Measurements from ENCODE around the gene FGGY.

The FGGY gene

GRCh38 chr1:59355361-59355760 lies 58.5 kb downstream of the FGGY start:
- DNase-seq, result no peak

DNA sequence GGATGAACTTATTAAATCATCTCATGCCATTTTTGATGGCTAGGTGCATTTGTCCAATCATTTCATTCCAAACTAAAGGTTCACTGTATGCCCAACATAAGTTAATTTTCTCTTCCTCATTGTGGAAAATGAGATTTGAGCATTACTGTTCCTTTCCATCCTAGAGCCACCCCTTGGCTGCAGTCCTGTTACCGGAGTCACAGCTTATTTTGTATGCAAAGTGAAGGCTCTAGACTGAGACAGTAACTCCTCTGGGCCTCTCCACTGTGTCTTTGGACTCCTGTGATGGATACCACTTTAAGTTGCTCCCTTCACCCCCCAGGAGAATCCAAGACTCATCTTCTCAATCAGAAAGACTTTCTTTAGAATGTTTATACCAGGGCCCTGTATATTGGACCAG lies 59.7 kb downstream of the FGGY start:
- no peak for DNase-seq

DNA sequence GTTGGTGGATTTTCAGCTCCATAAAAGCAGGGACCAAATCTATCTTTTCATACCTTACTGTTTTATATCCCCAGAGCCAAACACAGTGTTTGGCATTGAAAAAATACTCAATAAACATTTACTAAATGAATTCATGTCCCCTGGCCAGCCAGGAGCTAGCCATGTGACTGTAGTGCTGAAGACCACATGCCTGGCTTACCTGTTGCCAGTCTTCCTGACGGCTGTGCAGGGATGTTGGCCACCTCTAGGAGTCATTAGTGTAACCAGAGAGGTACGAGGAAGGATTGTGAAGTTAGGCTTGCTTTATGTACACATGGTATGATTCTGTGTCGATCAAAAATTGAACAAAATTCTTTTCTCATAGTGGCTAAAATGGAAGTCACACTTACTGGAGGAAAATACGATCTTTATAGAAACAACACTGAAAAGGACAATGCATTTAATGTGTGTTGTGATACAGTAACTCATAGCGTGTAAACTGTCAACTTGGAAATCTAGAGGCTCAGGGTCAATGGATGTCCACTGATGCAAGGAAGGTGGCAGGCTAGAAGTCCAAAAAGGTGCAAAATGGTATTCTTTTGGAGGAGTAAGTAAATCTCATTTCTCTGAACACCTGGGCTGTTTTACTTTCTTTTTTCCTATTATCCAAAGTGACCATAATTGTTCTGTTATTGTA lies 60.9 kb downstream of the FGGY start:
- no peak for DNase-seq

DNA sequence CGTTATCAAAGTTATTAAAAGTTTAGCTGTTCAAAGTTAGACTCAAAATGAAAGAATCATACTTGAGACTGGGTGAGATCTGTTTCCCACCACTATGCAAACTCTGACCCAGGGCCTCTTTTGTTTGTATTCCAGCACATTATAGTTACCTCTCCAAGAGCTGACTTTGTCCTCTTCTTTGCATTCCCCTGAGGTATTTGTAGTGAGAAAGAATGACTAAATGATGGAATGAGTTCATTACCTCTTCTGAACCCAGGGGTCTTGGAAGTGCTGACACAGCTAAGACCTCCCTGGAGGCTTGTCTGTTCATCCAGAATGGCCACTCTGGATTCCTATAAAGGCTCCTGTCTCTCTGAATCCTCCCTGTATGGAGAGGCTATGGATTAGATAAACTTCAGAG lies 62.4 kb downstream of the FGGY start:
- no peak for DNase-seq

GRCh38 chr1:59360170-59360569 lies 63.3 kb downstream of the FGGY start:
- no peak for DNase-seq

- no peak for DNase-seq
These were observed 63.8 kb downstream of the FGGY start for GRCh38 chr1:59360729-59361128.

- DNase-seq, result no peak
These were observed 64.9 kb downstream of the FGGY start for GRCh38 chr1:59361766-59362165.

GRCh38 chr1:59364037-59364436 lies 67.1 kb downstream of the FGGY start:
- DNase-seq, result no peak

- DNase-seq, result no peak
These were observed 69.5 kb downstream of the FGGY start for GRCh38 chr1:59366346-59366745.

DNA sequence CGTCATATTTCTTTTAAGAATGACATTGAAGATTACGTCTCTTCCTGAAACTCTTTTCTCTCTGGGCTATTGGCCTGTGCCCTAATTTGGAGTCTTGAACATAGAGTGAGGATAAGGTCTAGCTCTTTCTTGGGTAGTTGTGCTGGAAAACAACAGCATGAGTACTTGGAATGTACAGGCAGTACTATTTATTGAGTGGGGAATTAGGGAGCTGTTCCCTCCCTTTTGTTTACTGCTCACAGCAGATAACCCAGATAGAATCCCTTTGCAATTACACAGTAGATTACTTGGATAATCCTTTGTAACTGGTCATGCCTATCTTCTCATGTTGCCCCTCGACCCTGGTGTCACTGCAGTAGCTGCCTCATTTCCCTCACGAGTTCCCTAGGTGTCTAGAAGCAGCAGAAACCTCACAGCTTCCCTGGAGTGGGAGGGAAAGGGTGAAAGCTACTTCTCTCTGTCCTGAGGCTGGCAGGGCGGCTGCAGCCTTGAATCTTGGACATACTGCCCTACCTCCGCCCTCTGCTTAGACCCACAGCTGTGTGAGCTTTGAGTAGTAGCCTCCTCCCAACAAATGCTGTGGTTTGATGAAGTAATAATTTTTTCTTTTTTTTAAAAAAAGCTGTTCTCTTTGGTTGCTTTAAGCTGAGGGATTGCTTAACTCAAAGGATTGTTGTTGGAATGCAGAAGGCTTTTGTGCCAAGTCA lies 70.6 kb downstream of the FGGY start:
- DNase-seq, result no peak

GRCh38 chr1:59368008-59368670 lies 71.2 kb downstream of the FGGY start:
- no peak for DNase-seq

- no peak for DNase-seq
These were observed 78.7 kb downstream of the FGGY start for GRCh38 chr1:59375321-59376220.

GRCh38 chr1:59377350-59377904 lies 80.5 kb downstream of the FGGY start:
- DNase-seq, result no peak

DNA sequence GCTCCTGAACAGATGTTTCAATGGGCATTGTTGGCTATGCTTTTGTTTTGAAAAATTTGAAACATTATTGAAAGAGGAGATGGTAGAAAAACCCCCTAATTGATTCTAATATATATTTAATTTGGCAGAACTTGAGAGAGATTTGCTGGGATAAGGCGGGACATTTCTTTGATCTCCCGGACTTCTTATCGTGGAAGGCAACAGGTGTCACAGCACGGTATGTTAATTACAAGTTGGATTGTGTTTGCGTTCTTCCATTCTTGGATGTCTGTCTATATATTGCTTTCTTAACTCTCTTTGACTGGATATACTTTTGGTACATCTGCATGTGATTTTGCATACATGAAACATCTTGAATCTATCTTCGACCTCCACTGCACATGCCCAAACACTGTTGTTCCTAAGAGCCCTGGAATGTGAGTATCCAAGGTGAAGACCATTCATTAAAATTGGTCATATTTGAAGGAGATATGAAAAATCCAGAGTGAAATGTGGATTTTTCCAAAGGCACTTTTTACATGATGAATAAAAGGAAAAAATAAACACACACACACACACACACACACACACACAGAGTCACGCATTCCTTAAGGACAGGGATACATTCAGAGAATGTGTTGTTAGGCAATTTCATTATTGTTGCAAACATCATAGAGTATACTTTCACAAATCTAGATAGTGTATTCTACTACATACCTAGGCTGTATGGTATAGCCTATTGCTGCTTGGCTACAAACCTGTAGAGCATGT lies 81.9 kb downstream of the FGGY start:
- DNase-seq, result no peak

DNA sequence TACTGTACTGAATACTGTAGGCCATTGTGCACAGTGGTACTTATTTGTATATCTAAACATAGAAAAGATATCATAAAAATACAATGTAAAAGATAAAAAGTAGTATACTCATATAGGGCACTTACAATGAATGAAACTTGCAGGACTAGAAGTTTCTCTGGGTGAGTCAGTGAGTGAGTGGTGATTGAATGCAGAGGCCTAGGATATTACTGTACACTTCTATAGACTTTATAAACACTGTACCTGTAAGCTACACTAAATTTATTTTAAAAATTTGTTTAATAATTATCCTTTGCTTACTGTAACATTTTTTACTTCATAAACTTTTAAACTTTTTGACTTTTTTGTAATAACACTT lies 82.5 kb downstream of the FGGY start:
- no peak for DNase-seq

GRCh38 chr1:59383963-59384362 lies 87.1 kb downstream of the FGGY start:
- no peak for DNase-seq

DNA sequence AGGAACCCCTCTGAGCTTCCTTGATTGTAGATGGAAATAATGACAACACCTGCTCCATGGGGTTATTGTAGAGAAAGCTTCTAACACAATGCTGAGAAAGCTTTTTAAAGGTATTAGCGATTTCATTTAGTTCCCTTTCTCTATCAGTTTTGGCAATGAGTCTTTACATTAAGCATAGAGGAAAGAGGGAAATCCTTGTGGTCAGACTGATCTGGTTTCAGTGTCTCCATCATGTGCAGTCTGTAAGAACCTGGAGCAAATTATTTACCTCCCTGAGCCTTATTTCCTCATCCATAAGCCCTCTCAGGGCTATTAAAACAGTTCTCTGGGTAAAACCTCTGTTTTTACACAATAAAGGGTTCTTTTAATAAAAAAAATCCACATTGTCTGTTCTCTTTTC lies 87.5 kb downstream of the FGGY start:
- DNase-seq, result no peak

GRCh38 chr1:59388191-59388590 lies 91.3 kb downstream of the FGGY start:
- DNase-seq, result no peak

GRCh38 chr1:59389847-59390246 lies 93.0 kb downstream of the FGGY start:
- no peak for DNase-seq

DNA sequence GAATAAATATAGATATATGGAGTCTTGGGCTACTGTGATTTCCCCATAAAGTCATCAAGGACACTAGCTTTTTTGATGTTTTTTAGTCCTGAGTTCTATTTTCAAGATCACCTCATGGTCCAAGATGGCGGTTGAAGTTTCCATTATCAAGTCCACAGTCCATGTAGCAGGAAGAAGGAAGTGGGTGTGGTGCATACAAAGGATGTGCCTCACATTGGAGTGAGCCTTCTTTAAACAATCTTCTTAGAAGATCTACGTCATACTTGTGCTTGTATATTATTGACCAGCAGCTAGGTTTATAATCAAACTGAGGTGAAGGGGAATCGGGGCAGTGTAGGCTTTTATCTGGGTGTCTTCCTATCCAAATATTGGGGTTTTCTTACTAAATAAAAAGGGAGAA lies 93.4 kb downstream of the FGGY start:
- no peak for DNase-seq

- DNase-seq, result no peak
These were observed 94.6 kb downstream of the FGGY start for GRCh38 chr1:59391212-59392179.

Measured in NCI-H2227 treated with DMSO at 0.1 percent for 48 hours (cell line).